Measurements from ENCODE around the gene VPS13C. TPM values are rescaled to one million over a fixed set of nuclear protein-coding genes. Genes with fewer than 3 reads are reported as not detected.
A peak's percentile ranks its signal among the peaks of the same experiment; 100 is the strongest.

The VPS13C gene
- total RNA-seq, 4 donors from 2014 or later: 27.6 to 79.6 (median 30.5) TPM

- intact Hi-C loops (cut with DNase I; ENCODE audit: low total_unique reads) (no loop called here), in situ Hi-C loops (cut with MboI; ENCODE audit: low sequenced_read_pairs in 4 of 4) (no loop called here)
- Histone ChIP-seq H3K36me3 (peaks cover 0 to 30% of the 10 kb centered on the region in 2 donors), H3K4me1 (peaks cover 18 to 20% of the 10 kb centered on the region in 2 donors), H3K27ac (no peak overlapping the region), H3K9me3 (no peaks in the 10 kb centered on the region), H3K4me3 (no peak overlapping the region), H3K27me3 (no peaks in the 10 kb centered on the region)
- ATAC-seq: no peak
- no peak for TF ChIP-seq CTCF (IDR thresholded peaks at IDR 0.05 in 4 of 5, conservative IDR thresholded peaks at IDR 0.05 in 1 of 5)
- TF ChIP-seq POLR2A (IDR thresholded peaks at IDR 0.05): no peak
- DNase-seq: no peak
Observed at GRCh38 chr15:61983081-61983480, 77.2 kb downstream of the VPS13C start.

DNA sequence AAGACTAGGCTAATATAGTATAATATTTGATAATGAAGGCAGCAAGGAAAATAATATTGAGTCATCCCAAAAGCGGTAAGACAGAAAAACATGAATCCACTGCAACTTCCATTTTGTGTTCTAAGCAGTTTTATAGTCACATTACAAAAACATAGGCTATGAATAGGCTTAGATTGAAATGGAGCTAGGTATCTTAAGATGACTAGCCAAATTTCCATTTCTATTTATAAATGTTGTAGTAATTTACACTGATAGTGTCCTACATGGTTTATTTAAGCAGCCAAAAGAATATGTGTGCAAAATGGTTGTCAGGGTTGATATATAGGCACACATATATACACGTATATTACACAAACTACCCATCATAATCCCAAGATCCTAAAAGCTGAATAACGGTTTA lies 82.0 kb downstream of the VPS13C start:
- Histone ChIP-seq H3K36me3 (peaks cover 0 to 21% of the 10 kb centered on the region in 2 donors), H3K4me3 (no peak overlapping the region), H3K27ac (peak overlapping the region; percentile 52 to 80 (median 56)), H3K9me3 (no peaks in the 10 kb centered on the region), H3K27me3 (no peaks in the 10 kb centered on the region), H3K4me1 (peaks cover 30 to 46% of the 10 kb centered on the region in 2 donors)
- in situ Hi-C loops (cut with MboI; ENCODE audit: low sequenced_read_pairs in 4 of 4) (no loop called here), intact Hi-C loops (cut with DNase I; ENCODE audit: low total_unique reads) (no loop called here)
- TF ChIP-seq POLR2A (IDR thresholded peaks at IDR 0.05): no peak
- no peak for TF ChIP-seq CTCF (IDR thresholded peaks at IDR 0.05 in 4 of 5, conservative IDR thresholded peaks at IDR 0.05 in 1 of 5)
- peak; percentile 20 to 87 for ATAC-seq
- no peak for DNase-seq

DNA sequence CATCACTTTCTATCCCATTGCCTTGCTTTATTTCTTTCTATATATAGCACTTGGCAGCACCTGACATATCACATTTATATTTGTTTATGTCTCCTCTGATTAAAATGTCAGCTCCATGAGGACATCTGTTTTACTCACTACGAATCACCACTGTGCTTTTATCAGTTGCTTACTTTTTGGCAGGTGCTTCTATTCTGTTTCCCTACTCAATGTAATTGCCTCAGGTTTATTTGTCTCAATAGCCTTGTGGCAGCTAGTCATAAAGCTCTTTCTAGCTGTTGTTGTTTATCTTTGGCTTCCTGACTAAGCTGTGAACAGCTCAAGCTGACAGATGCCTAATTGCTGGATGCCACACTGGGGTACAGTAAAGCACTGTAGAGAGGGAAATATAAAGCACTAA lies 85.5 kb downstream of the VPS13C start:
- Histone ChIP-seq H3K27me3 (no peaks in the 10 kb centered on the region), H3K4me3 (no peak overlapping the region), H3K4me1 (peaks cover 30 to 55% of the 10 kb centered on the region in 2 donors), H3K27ac (peak overlapping the region; percentile 59 to 87 (median 80)), H3K9me3 (no peaks in the 10 kb centered on the region), H3K36me3 (peaks cover 0 to 30% of the 10 kb centered on the region in 2 donors)
- intact Hi-C loops (cut with DNase I; ENCODE audit: low total_unique reads) (loop anchor here (2.0 kb wide), 1 partner anchor 86 kb away; the partner anchor contains the start of gene VPS13C), in situ Hi-C loops (cut with MboI; ENCODE audit: low sequenced_read_pairs in 4 of 4) (loop anchor here in 1 of 4 donors (25.0 kb wide), 1 partner anchor 88 kb away; the partner anchor contains the start of genes C2CD4A and VPS13C)
- DNase-seq (peak in 1 of 2 donors; percentile 33), ATAC-seq (peak; percentile 73 to 95)
- TF ChIP-seq POLR2A (IDR thresholded peaks at IDR 0.05) (peak in 1 of 2 donors; percentile 35), CTCF (IDR thresholded peaks at IDR 0.05 in 4 of 5, conservative IDR thresholded peaks at IDR 0.05 in 1 of 5) (no peak)

DNA sequence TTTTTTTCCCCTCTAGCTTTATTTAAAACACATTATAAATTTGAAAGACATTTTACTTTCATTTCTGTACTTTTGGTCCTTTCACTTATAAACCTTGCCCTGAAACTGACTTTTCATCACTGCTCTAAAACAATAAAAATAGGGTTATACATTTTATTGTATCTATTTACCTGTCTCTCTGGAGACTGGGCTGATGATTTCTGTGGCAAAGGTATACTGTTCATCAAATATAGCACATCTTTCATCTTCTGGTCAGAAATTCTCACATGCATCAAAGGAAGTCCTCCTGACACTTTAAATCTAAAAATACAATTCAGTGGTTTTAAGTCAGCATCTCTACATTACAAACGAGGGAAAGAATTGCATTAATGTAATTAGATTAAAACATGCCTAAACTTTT lies 86.1 kb downstream of the VPS13C start:
- ATAC-seq (no peak), DNase-seq (no peak)
- intact Hi-C loops (cut with DNase I; ENCODE audit: low total_unique reads): loop anchor here (2.0 kb wide), 1 partner anchor 87 kb away; the partner anchor contains the start of gene VPS13C
- H3K4me1 ChIP-seq: peaks cover 30 to 55% of the 10 kb centered on the region in 2 donors
- no peaks in the 10 kb centered on the region for H3K27me3 ChIP-seq
- peaks cover 0 to 30% of the 10 kb centered on the region in 2 donors for H3K36me3 ChIP-seq
- TF ChIP-seq CTCF (IDR thresholded peaks at IDR 0.05 in 4 of 5, conservative IDR thresholded peaks at IDR 0.05 in 1 of 5) (no peak), POLR2A (IDR thresholded peaks at IDR 0.05) (no peak)
- H3K9me3 ChIP-seq: no peaks in the 10 kb centered on the region
- peak overlapping the region; percentile 59 to 87 (median 80) for H3K27ac ChIP-seq
- in situ Hi-C loops (cut with MboI; ENCODE audit: low sequenced_read_pairs in 4 of 4): loop anchor here in 1 of 4 donors (25.0 kb wide), 1 partner anchor 88 kb away; the partner anchor contains the start of genes C2CD4A and VPS13C
- H3K4me3 ChIP-seq: no peak overlapping the region
